Measurements from ENCODE around the gene CTAG1A. TPM values are rescaled to one million over a fixed set of nuclear protein-coding genes. Genes with fewer than 3 reads are reported as not detected.

Gene CTAG1A
- total RNA-seq, 4 donors from 2014 or later, result not detected

DNA sequence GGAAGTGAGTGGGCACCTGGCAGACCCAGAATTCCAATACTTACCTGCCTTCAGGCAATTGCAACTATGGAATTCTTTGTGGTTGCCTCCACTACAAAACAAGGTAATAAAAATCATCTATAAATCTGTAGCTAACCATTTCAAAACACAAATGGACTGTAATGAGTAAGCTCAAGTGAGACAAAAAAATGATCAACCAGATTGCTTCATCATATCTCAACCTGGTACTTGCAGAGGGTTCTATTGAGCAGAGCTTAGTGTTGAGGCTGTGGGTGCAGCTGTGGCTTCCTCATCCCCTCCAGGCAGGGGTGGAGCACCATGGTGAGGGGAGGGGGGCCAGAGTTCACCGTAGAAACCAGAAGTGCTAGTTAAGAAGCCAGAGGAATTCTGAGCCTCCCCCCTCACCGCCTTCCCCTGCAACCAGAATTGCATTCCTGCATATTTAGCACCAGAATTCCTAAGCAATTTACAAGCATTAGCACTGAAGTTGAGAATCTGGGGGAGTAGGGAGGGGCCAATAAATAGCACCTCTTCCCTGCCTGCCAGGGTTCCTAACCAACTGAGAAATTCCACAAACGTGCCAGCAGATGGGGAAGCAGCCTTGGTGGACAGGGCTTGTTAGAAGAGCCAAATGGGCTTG, 11.5 kb downstream of the CTAG1A start:
- intact Hi-C loops (cut with DNase I; ENCODE audit: low total_unique reads), result no loop called here
- no peaks in the 10 kb centered on the region for H3K4me1 ChIP-seq
- no peaks in the 10 kb centered on the region for H3K36me3 ChIP-seq
- H3K27me3 ChIP-seq, result no peaks in the 10 kb centered on the region
- DNase-seq, result no peak
- H3K4me3 ChIP-seq, result no peak overlapping the region
- H3K27ac ChIP-seq, result no peak overlapping the region
- no peaks in the 10 kb centered on the region for H3K9me3 ChIP-seq
- TF ChIP-seq POLR2A (IDR thresholded peaks at IDR 0.05), result no peak
- TF ChIP-seq, protein P1, sequence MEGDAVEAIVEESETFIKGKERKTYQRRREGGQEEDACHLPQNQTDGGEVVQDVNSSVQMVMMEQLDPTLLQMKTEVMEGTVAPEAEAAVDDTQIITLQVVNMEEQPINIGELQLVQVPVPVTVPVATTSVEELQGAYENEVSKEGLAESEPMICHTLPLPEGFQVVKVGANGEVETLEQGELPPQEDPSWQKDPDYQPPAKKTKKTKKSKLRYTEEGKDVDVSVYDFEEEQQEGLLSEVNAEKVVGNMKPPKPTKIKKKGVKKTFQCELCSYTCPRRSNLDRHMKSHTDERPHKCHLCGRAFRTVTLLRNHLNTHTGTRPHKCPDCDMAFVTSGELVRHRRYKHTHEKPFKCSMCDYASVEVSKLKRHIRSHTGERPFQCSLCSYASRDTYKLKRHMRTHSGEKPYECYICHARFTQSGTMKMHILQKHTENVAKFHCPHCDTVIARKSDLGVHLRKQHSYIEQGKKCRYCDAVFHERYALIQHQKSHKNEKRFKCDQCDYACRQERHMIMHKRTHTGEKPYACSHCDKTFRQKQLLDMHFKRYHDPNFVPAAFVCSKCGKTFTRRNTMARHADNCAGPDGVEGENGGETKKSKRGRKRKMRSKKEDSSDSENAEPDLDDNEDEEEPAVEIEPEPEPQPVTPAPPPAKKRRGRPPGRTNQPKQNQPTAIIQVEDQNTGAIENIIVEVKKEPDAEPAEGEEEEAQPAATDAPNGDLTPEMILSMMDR (IDR thresholded peaks at IDR 0.05), result no peak

DNA sequence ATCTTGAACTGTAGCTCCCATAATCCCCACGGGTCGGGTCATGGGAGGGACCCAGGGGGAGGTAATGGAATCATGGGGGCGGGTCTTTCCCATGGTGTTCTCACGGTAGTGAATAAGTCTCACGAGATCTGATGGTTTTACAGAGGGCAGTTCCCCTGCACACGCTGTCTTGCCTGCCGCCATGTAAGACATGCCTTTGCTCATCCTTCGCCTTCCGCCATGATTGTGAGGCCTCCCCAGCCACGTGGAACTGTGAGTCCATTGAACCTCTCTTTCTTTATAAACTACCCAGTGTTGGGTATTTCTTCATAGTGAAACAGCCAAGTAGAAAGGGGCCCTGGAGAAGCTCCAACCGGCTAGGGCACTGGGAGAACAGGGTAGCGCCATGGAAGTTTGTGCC, 12.3 kb downstream of the CTAG1A start:
- H3K4me3 ChIP-seq, result no peak overlapping the region

DNA sequence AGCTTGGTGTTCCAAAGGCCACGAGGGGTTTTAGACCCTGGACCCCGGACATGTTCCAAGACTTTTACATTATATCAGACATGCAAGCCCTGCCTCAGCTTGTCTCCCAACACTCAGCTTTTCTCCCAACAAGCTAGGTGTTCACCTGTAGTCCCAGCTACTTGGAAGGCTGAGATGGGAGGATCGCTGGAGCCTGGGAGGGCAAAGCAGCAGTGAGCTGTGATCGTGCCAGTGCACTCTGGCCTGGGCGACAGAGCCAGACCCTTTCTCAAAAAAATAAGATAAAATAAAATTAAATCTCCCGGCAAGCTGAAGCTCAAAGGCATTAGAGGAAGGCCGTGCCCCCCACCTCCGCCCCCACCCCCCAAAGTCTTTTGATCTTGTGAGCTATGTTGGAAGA, 13.7 kb downstream of the CTAG1A start:
- Histone ChIP-seq H3K4me1 (no peaks in the 10 kb centered on the region), H3K36me3 (no peaks in the 10 kb centered on the region), H3K27me3 (no peaks in the 10 kb centered on the region), H3K9me3 (no peaks in the 10 kb centered on the region), H3K4me3 (no peak overlapping the region), H3K27ac (no peak overlapping the region)
- TF ChIP-seq POLR2A (IDR thresholded peaks at IDR 0.05), result no peak
- TF ChIP-seq, protein P1 (IDR thresholded peaks at IDR 0.05), result no peak
- DNase-seq, result no peak
- intact Hi-C loops (cut with DNase I; ENCODE audit: low total_unique reads), result no loop called here

More for the DNA sequence above, 12.3 kb downstream of the CTAG1A start:
- Histone ChIP-seq H3K9me3 (no peaks in the 10 kb centered on the region), H3K27me3 (no peaks in the 10 kb centered on the region), H3K36me3 (no peaks in the 10 kb centered on the region), H3K27ac (no peak overlapping the region), H3K4me1 (no peaks in the 10 kb centered on the region)
- intact Hi-C loops (cut with DNase I; ENCODE audit: low total_unique reads), result no loop called here
- TF ChIP-seq POLR2A (IDR thresholded peaks at IDR 0.05), result no peak
- no peak for DNase-seq

DNA sequence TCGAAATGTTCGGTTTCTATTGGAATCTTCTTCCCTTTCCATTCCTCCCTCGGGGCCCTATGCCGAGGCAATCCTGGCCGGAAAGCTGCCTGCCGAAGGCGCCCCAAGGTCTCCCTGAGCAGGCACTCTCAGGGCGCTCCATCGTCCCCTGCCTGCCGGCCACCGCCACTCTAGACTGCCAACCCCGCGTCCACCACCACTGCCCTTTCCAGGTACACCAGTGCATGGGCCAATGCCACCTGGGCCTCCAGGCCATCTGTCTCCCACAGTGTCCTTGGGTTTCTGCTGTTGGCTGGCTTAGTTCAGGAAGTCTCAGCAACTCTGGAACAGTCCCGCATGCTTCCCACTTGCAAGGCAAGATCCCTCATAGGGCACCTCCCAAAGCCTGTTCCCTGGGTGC, 14.6 kb downstream of the CTAG1A start:
- Histone ChIP-seq H3K36me3 (no peaks in the 10 kb centered on the region), H3K27ac (no peak overlapping the region), H3K27me3 (no peaks in the 10 kb centered on the region), H3K9me3 (no peaks in the 10 kb centered on the region), H3K4me3 (no peak overlapping the region), H3K4me1 (no peaks in the 10 kb centered on the region)
- no peak for TF ChIP-seq POLR2A (IDR thresholded peaks at IDR 0.05)
- no peak for DNase-seq
- intact Hi-C loops (cut with DNase I; ENCODE audit: low total_unique reads), result no loop called here

DNA sequence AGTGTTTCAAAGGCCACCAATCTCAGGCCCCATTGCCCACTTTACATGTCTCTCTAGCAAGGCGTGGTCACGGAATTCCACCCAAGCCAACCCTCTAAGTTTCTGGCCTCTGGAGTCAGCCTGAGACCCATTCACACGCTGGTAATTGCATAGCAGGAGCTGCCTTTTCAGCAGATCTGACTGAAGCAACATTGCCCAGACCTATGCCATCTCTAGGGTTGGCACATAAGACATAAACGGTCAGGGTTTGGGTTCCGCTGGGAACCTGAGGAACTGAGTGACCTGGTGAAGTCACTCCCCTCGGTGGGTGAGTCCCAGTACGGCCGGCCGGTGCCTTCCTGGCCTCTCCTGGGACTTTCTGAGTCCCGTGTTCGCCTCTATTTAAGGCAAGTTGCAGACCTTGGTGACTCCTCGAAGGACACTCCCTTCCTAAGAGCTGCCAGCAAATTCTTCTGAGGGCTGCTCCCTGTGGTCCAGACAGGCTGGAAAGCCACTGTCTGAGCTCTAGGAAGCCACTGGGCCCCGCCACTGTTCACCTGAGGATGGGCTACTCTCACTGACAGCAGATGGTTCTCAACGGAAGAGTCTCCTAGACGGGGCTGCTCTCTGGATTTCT, 15.9 kb downstream of the CTAG1A start:
- intact Hi-C loops (cut with DNase I; ENCODE audit: low total_unique reads), result no loop called here
- no peaks in the 10 kb centered on the region for H3K4me1 ChIP-seq
- no peak for DNase-seq

DNA sequence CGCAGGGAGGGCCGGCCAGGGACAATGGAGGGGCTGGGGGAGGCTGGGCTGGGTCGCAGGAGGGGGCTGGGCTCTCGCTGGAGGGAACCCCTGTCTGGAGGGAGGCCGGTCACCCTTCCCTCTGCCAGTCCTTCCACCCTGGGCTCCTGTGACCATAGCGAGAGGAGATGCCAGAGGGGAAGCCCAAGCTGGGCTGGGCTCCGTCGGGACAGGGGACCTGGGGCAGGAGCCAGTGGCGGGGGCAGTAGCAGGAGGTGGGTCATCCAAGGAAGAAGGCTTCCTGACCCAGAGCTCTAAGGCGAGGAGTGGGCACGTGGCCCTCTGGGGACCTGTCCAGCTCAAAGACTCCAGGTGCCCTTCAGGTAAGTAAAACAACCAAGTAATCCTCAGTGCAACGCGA, 17.3 kb downstream of the CTAG1A start:
- DNase-seq, result no peak
- intact Hi-C loops (cut with DNase I; ENCODE audit: low total_unique reads), result no loop called here
- H3K27ac ChIP-seq, result no peak overlapping the region

More for the DNA sequence above, 15.9 kb downstream of the CTAG1A start:
- H3K4me3 ChIP-seq, result no peak overlapping the region
- H3K9me3 ChIP-seq, result no peaks in the 10 kb centered on the region
- H3K27me3 ChIP-seq, result no peaks in the 10 kb centered on the region
- no peak overlapping the region for H3K27ac ChIP-seq
- TF ChIP-seq, protein P1 (IDR thresholded peaks at IDR 0.05), result no peak
- TF ChIP-seq POLR2A (IDR thresholded peaks at IDR 0.05), result no peak
- no peaks in the 10 kb centered on the region for H3K36me3 ChIP-seq

More for the DNA sequence above, 17.3 kb downstream of the CTAG1A start:
- H3K4me1 ChIP-seq, result no peaks in the 10 kb centered on the region
- TF ChIP-seq, protein P1 (IDR thresholded peaks at IDR 0.05), result no peak
- TF ChIP-seq POLR2A (IDR thresholded peaks at IDR 0.05), result no peak
- H3K27me3 ChIP-seq, result no peaks in the 10 kb centered on the region
- no peaks in the 10 kb centered on the region for H3K36me3 ChIP-seq
- H3K9me3 ChIP-seq, result no peaks in the 10 kb centered on the region
- H3K4me3 ChIP-seq, result no peak overlapping the region

All from uterus (tissue), 4 donors.